Measurements from ENCODE around the gene ZMIZ1. TPM values are rescaled to one million over a fixed set of nuclear protein-coding genes. Genes with fewer than 3 reads are reported as not detected.
A peak's percentile ranks its signal among the peaks of the same experiment; 100 is the strongest.

ZMIZ1 gene
- total RNA-seq, 4 donors from 2014 or later, result 71.9 to 104 (median 79.5) TPM

- Histone ChIP-seq H3K27ac (no peak overlapping the region), H3K9me3 (no peaks in the 10 kb centered on the region), H3K27me3 (no peaks in the 10 kb centered on the region), H3K4me3 (no peak overlapping the region), H3K36me3 (peaks cover 10% of the 10 kb centered on the region), H3K4me1 (peaks cover 32% of the 10 kb centered on the region)
- WGBS, result 86% methylated on average over 11 of the region's 18 CpGs
- peak; percentile 83 to 90 for DNase-seq (ENCODE audit: low spot score in 2 of 2)
- TF ChIP-seq CTCF (IDR thresholded peaks at IDR 0.05) (peak; percentile 81 to 87), POLR2A (IDR thresholded peaks at IDR 0.05) (no peak)
Observed at GRCh38 chr10:79196470-79197461, 128.0 kb downstream of the ZMIZ1 start.

DNA sequence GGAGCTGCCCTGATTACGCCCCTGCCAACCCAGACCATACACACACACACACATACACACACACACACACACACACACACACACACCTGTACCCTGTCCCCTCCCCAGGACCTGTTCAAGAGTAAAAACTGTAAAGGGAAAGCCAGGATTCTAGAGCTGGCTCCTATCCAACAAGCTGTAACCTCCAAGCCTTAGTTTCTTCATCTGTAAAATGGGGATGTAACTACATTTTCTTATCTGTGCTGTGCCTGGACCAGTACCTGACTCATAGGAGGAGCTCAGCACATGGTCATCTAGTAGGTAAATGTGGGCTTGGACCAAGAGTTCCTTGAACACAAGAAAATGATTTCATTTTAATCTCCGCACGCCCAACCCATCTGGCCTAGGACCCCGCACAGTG is 128.8 kb downstream of the ZMIZ1 start:
- Histone ChIP-seq H3K27me3 (no peaks in the 10 kb centered on the region), H3K9me3 (no peaks in the 10 kb centered on the region), H3K36me3 (peaks cover 14% of the 10 kb centered on the region), H3K27ac (no peak overlapping the region), H3K4me1 (peaks cover 27% of the 10 kb centered on the region), H3K4me3 (no peak overlapping the region)
- no peak for DNase-seq (ENCODE audit: low spot score in 2 of 2)
- TF ChIP-seq CTCF (IDR thresholded peaks at IDR 0.05), result no peak
- no peak for TF ChIP-seq POLR2AphosphoS5 (IDR thresholded peaks at IDR 0.05)
- TF ChIP-seq POLR2A (IDR thresholded peaks at IDR 0.05), result no peak
- TF ChIP-seq EP300 (IDR thresholded peaks at IDR 0.05), result no peak
- WGBS, result 95% methylated on average over 4 of the region's 4 CpGs

DNA sequence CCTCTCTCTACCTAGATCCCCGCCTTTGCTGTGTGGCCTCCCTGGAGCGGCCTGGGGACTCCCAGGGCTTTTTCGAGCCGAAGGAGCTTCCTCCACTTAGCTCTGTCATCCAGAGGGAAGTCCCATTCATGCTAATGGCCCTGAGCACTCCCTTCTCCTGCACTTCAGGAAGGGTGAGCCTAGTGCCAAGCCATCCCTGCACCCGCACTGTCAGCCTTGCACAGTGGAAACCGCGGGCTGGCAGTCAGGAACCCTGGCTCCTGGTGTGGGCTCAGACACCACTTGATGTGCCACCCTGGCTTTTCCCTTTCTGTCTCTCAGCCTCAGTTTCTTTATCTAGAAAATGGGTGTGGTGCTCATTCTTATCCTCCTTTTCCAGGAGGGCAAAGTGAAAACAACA is 131.6 kb downstream of the ZMIZ1 start:
- no peak for TF ChIP-seq POLR2A (IDR thresholded peaks at IDR 0.05)
- no peak for TF ChIP-seq EP300 (IDR thresholded peaks at IDR 0.05)
- TF ChIP-seq POLR2AphosphoS5 (IDR thresholded peaks at IDR 0.05), result no peak
- no peak for TF ChIP-seq CTCF (IDR thresholded peaks at IDR 0.05)
- WGBS, result 88% methylated on average over 3 of the region's 7 CpGs
- Histone ChIP-seq H3K4me1 (peaks cover 13% of the 10 kb centered on the region), H3K27me3 (no peaks in the 10 kb centered on the region), H3K36me3 (peaks cover 38% of the 10 kb centered on the region), H3K27ac (no peak overlapping the region), H3K4me3 (no peak overlapping the region), H3K9me3 (no peaks in the 10 kb centered on the region)
- no peak for DNase-seq (ENCODE audit: low spot score in 2 of 2)

- TF ChIP-seq EP300 (IDR thresholded peaks at IDR 0.05) (no peak), POLR2AphosphoS5 (IDR thresholded peaks at IDR 0.05) (no peak), CTCF (IDR thresholded peaks at IDR 0.05) (no peak), POLR2A (IDR thresholded peaks at IDR 0.05) (no peak)
- Histone ChIP-seq H3K9me3 (no peaks in the 10 kb centered on the region), H3K27ac (no peak overlapping the region), H3K4me3 (no peak overlapping the region), H3K4me1 (peaks cover 16% of the 10 kb centered on the region), H3K36me3 (peaks cover 46% of the 10 kb centered on the region), H3K27me3 (no peaks in the 10 kb centered on the region)
- WGBS, result 89% methylated on average over 5 of the region's 8 CpGs
- no peak for DNase-seq (ENCODE audit: low spot score in 2 of 2)
Observed at GRCh38 chr10:79201706-79202105, 132.9 kb downstream of the ZMIZ1 start.

DNA sequence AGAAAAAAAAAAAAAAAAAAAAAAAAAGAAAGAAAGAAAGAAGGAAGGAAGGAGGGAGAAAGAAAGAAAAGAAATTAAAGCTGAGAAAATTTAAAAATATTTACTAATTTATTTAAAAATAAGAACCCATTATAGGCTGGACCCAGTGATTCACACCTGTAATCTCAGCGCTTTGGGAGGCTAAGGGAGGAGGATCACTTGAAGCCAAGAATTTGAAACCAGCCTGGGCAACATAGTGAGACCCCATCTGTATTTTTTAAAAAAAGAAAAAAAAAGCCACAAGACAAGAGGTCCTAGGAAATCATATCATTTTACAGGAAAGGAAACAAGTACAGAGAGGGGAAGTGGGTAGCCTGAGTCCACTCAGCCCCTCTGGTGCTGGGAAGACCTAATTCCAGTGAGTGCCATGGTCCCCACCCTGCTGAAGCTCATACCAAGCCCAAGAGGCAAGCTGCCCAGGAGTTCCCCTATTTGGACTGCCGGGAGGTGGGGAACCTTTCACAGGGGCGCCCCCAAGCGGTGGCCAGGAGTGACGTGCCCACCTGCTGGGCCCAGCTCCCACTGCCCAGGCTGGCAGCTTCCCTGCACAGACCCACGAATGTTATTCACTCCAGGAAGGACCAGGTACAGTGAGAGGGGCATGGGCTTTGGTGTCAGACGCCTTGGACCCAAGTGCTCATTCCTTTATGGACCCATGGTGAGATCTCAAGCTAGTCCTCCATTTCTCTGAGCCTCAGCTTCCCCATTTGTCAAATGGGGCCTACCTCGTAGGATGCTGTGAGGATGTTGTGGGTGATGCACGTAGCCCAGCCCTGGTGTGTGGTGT is 133.6 kb downstream of the ZMIZ1 start:
- DNase-seq (ENCODE audit: low spot score in 2 of 2), result no peak
- no peaks in the 10 kb centered on the region for H3K9me3 ChIP-seq
- peak overlapping the region; percentile 11 for H3K27ac ChIP-seq
- H3K27me3 ChIP-seq, result no peaks in the 10 kb centered on the region
- WGBS, result 76% methylated on average over 9 of the region's 9 CpGs
- TF ChIP-seq CTCF (IDR thresholded peaks at IDR 0.05) (no peak), EP300 (IDR thresholded peaks at IDR 0.05) (no peak), POLR2A (IDR thresholded peaks at IDR 0.05) (no peak), POLR2AphosphoS5 (IDR thresholded peaks at IDR 0.05) (no peak)
- H3K4me3 ChIP-seq, result no peak overlapping the region
- peaks cover 52% of the 10 kb centered on the region for H3K36me3 ChIP-seq
- peaks cover 16% of the 10 kb centered on the region for H3K4me1 ChIP-seq

All from suprapubic skin (tissue), 4 donors.